Panc1 (cell line): ENCODE results near the gene CAST. TPM values are rescaled to one million over a fixed set of nuclear protein-coding genes. Genes with fewer than 3 reads are reported as not detected.

Source experiments
- ATAC-seq: fragments of 200-7000 bp; cut with Tn5 transposase; 2 replicates; pipeline ENCODE4 v1.9.1; 2020; ENCODE audit warnings: mild to moderate bottlenecking, moderate library complexity
- BruUV-seq: library from RNA; stranded (reverse); fragments of 400-500 nt; replicated peaks from 2 replicates; lab custom pipeline; 2021; lab: Mats Ljungman, UMichigan
- CTCF ChIA-PET: fragments of 300-600 bp; sonication (Branson Sonifier 250); formaldehyde crosslinking; loops from one replicate; lab custom pipeline; 2022; ENCODE audit warnings: antibody characterized with exemption; lab: Charles Lee
- POLR2A ChIA-PET: fragments of 300-600 bp; sonication (Branson Sonifier 250); formaldehyde crosslinking; loops from one replicate; lab custom pipeline; 2022; ENCODE audit warnings: antibody characterized with exemption; lab: Charles Lee
- DNase-seq: peaks from one replicate; pipeline ENCODE4 v3.0.0-alpha.2; 2010; ENCODE audit warnings: low read depth, low spot score
- H3K27ac ChIP-seq: 2 replicates; pipeline ENCODE4 v1.5.1; 2011; ENCODE audit warnings: mild to moderate bottlenecking, low read length, inconsistent platforms
- H3K27me3 ChIP-seq: fragments of 200-500 bp; sonication (Bioruptor generic); 2 replicates; pipeline ENCODE4 v1.6.0; 2014; ENCODE audit warnings: low read length, inconsistent platforms; ENCODE audit not compliant: control insufficient read depth, insufficient read depth
- H3K36me3 ChIP-seq: fragments of 200-500 bp; sonication (Bioruptor generic); 2 replicates; pipeline ENCODE4 v1.5.1; 2014; ENCODE audit warnings: inconsistent platforms, mild to moderate bottlenecking, low read length, moderate library complexity; ENCODE audit not compliant: control insufficient read depth, insufficient read depth
- H3K4me1 ChIP-seq: 2 replicates; pipeline ENCODE4 v1.5.1; 2011; ENCODE audit warnings: inconsistent platforms, mild to moderate bottlenecking, low read length, moderate library complexity; ENCODE audit not compliant: control insufficient read depth, insufficient read depth
- H3K4me3 ChIP-seq, 2 experiments: 2 replicates each; pipeline ENCODE4 v1.5.1; 2011 to 2012; ENCODE audit warnings: low read depth in 2 of 2, low read length in 2 of 2, mild to moderate bottlenecking in 2 of 2, inconsistent platforms in 1 of 2, moderate library complexity in 1 of 2
- H3K9me3 ChIP-seq: fragments of 200-500 bp; sonication (Bioruptor generic); 2 replicates; pipeline ENCODE4 v1.5.1; 2014; ENCODE audit warnings: low read depth, mild to moderate bottlenecking, inconsistent platforms, low read length, moderate library complexity; ENCODE audit not compliant: control insufficient read depth, insufficient read depth
- POLR2AphosphoS5 ChIP-seq: IDR thresholded peaks from 2 replicates; pipeline ENCODE4 v1.6.1; 2012; ENCODE audit warnings: mild to moderate bottlenecking, low read depth, low read length, moderate library complexity
- SIN3A ChIP-seq: IDR thresholded peaks from 2 replicates; pipeline ENCODE4 v1.6.1; 2012; ENCODE audit warnings: low read depth, mild to moderate bottlenecking, low read length, moderate library complexity, borderline replicate concordance; ENCODE audit not compliant: insufficient read depth
- TCF7L2 ChIP-seq: IDR thresholded peaks from 2 replicates; pipeline ENCODE4 v1.6.1; 2011; ENCODE audit warnings: mild to moderate bottlenecking, low read depth, low read length, inconsistent platforms
- in situ Hi-C: cut with HindIII; loops from 2 replicates; pipeline ENCODE4 v1.10.0; 2016; ENCODE audit warnings: low sequenced_read_pairs, low pct_unique_long_range_greater_than_20kb
- intact Hi-C: fragments of 100-400 bp; cut with micrococcal nuclease; formaldehyde crosslinking; loops from one replicate; pipeline ENCODE4 v1.10.0; 2022; ENCODE audit not compliant: unreplicated experiment
- total RNA-seq: library from RNA; stranded (reverse); gene quantifications from one replicate; pipeline ENCODE4 v1.2.1, GENCODE V29; 2021; ENCODE audit not compliant: unreplicated experiment
- TF ChIP-seq, protein P1 (sequence below): fragments of 450-650 bp; IDR thresholded peaks from 2 replicates; pipeline ENCODE4 v1.5.1; 2017; ENCODE audit warnings: mild to moderate bottlenecking
- TF ChIP-seq, protein P2 (sequence below), 2 experiments: IDR thresholded peaks; 2 replicates each; pipeline ENCODE4 v1.6.1; 2011 to 2012; ENCODE audit warnings: low read depth in 2 of 2, control low read depth in 1 of 2, low read length in 1 of 2, mild to moderate bottlenecking in 1 of 2, moderate library complexity in 1 of 2; ENCODE audit not compliant: insufficient read depth in 1 of 2

The CAST gene
- total RNA-seq, 1 experiment from 2014 or later = 212 TPM

DNA sequence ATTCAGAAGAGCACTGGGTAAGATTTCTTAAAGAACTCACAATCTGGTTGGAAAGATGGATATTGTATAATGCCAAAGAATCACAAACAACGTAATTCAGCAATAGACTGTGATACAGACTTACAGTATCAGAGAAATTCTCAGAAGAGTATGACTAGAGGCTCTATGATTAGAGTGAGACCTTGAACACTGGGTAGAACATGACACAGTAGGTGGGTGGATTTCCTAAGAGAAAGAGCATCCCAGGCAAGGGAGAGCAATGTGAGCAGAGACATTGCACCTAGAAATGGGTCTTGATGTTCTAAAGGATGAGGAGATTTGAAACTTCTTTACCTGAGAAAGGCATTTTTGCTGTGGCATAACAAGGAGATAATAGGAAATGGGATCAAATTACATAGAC, 27.3 kb upstream of the CAST start:
- H3K36me3 ChIP-seq = no peaks in the 10 kb centered on the region
- H3K4me1 ChIP-seq = no peaks in the 10 kb centered on the region
- intact Hi-C loops = no loop called here
- TF ChIP-seq SIN3A (no peak), TCF7L2 (no peak), POLR2AphosphoS5 (no peak)
- TF ChIP-seq, protein P1, sequence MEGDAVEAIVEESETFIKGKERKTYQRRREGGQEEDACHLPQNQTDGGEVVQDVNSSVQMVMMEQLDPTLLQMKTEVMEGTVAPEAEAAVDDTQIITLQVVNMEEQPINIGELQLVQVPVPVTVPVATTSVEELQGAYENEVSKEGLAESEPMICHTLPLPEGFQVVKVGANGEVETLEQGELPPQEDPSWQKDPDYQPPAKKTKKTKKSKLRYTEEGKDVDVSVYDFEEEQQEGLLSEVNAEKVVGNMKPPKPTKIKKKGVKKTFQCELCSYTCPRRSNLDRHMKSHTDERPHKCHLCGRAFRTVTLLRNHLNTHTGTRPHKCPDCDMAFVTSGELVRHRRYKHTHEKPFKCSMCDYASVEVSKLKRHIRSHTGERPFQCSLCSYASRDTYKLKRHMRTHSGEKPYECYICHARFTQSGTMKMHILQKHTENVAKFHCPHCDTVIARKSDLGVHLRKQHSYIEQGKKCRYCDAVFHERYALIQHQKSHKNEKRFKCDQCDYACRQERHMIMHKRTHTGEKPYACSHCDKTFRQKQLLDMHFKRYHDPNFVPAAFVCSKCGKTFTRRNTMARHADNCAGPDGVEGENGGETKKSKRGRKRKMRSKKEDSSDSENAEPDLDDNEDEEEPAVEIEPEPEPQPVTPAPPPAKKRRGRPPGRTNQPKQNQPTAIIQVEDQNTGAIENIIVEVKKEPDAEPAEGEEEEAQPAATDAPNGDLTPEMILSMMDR = no peak
- TF ChIP-seq, protein P2, sequence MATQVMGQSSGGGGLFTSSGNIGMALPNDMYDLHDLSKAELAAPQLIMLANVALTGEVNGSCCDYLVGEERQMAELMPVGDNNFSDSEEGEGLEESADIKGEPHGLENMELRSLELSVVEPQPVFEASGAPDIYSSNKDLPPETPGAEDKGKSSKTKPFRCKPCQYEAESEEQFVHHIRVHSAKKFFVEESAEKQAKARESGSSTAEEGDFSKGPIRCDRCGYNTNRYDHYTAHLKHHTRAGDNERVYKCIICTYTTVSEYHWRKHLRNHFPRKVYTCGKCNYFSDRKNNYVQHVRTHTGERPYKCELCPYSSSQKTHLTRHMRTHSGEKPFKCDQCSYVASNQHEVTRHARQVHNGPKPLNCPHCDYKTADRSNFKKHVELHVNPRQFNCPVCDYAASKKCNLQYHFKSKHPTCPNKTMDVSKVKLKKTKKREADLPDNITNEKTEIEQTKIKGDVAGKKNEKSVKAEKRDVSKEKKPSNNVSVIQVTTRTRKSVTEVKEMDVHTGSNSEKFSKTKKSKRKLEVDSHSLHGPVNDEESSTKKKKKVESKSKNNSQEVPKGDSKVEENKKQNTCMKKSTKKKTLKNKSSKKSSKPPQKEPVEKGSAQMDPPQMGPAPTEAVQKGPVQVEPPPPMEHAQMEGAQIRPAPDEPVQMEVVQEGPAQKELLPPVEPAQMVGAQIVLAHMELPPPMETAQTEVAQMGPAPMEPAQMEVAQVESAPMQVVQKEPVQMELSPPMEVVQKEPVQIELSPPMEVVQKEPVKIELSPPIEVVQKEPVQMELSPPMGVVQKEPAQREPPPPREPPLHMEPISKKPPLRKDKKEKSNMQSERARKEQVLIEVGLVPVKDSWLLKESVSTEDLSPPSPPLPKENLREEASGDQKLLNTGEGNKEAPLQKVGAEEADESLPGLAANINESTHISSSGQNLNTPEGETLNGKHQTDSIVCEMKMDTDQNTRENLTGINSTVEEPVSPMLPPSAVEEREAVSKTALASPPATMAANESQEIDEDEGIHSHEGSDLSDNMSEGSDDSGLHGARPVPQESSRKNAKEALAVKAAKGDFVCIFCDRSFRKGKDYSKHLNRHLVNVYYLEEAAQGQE (IDR thresholded peaks at IDR 0.05; ENCODE audit: insufficient read depth in 1 of 2, low read depth in 2 of 2, low read length in 1 of 2) = no peak
- CTCF ChIA-PET = no interaction called here
- H3K27me3 ChIP-seq = peaks cover 8% of the 10 kb centered on the region
- DNase-seq = no peak
- H3K27ac ChIP-seq = no peak overlapping the region
- in situ Hi-C loops = no loop called here
- no TSS peak for BruUV-seq
- H3K4me3 ChIP-seq = no peak overlapping the region
- POLR2A ChIA-PET = interaction anchor here (0.7 kb wide), 1 partner anchor 304 kb away, joined by 3 read pairs; no protein-coding TSS in a partner anchor
- H3K9me3 ChIP-seq = no peaks in the 10 kb centered on the region
- ATAC-seq = no peak

DNA sequence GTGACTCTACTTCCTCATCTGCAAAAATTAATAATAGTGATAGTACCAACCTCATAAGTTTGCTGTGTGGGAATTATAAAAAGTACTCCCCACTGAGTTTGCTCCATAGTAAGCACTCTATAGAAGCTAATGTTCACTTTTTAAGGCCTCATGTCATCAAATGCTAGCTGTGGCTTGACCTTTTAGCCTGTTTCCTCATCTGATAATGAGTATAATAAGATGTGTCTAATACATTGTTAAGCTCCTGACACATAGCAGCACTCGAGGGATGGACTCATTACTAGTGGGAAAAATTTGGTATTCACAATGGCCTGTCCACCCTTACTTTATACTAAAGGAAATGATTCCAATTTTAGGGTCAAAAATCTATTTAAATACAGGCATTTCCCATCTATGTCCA, 26.1 kb upstream of the CAST start:
- Histone ChIP-seq H3K36me3 (no peaks in the 10 kb centered on the region), H3K27me3 (peaks cover 8% of the 10 kb centered on the region), H3K9me3 (no peaks in the 10 kb centered on the region), H3K4me3 (no peak overlapping the region), H3K27ac (no peak overlapping the region), H3K4me1 (no peaks in the 10 kb centered on the region)
- ATAC-seq (no peak), DNase-seq (no peak)
- in situ Hi-C loops (no loop called here), intact Hi-C loops (no loop called here)
- ChIA-PET CTCF (no interaction called here), POLR2A (no interaction called here)
- BruUV-seq = no TSS peak
- TF ChIP-seq, protein P1 = no peak
- TF ChIP-seq SIN3A (no peak), POLR2AphosphoS5 (no peak), TCF7L2 (no peak)
- TF ChIP-seq, protein P2 (IDR thresholded peaks at IDR 0.05; ENCODE audit: insufficient read depth in 1 of 2, low read depth in 2 of 2, low read length in 1 of 2) = no peak
